Thoracic aorta (tissue), 2 donors: Measurements from ENCODE around the gene PRM3. TPM values are rescaled to one million over a fixed set of nuclear protein-coding genes. Genes with fewer than 3 reads are reported as not detected.

Experiments used
- ATAC-seq: fragments of 150-250 bp; one replicate; pipeline ENCODE4 v1.8.0; 2017; ENCODE audit warnings: low read depth; ENCODE audit not compliant: insufficient number of reproducible peaks, low FRiP score
- DNase-seq: peaks from one replicate; pipeline ENCODE4 v3.0.0-alpha.2; 2020; ENCODE audit warnings: low spot score
- H3K27ac ChIP-seq, 2 donors: fragments of 200-600 bp; sonication (generic); 1 replicate in 1 of 2; 2 replicates in 1 of 2; pipeline ENCODE4 v1.5.1; 2016; ENCODE audit warnings: mild to moderate bottlenecking in 2 of 2, moderate library complexity in 2 of 2
- H3K27me3 ChIP-seq: fragments of 200-600 bp; sonication (generic); replicated peaks from 2 replicates; pipeline ENCODE4 v1.6.0; 2016; ENCODE audit warnings: mild to moderate bottlenecking; ENCODE audit not compliant: insufficient read depth
- H3K36me3 ChIP-seq: fragments of 200-600 bp; sonication (generic); one replicate; pipeline ENCODE4 v1.5.1; 2016
- H3K4me1 ChIP-seq, 2 donors: fragments of 200-600 bp; sonication (generic); 1 replicate in 1 of 2; 2 replicates in 1 of 2; pipeline versions ENCODE4 v1.5.1 to v1.6.0; 2016; ENCODE audit warnings: low read depth in 2 of 2, mild to moderate bottlenecking in 1 of 2; ENCODE audit not compliant: control insufficient read depth in 1 of 2
- H3K4me3 ChIP-seq: fragments of 200-600 bp; sonication (generic); 2 replicates; pipeline ENCODE4 v1.5.1; 2016; ENCODE audit warnings: mild to moderate bottlenecking
- H3K9me3 ChIP-seq: fragments of 200-600 bp; sonication (generic); 2 replicates; pipeline ENCODE4 v1.5.1; 2016
- CTCF ChIP-seq: fragments of 200-600 bp; sonication (generic); IDR thresholded peaks from one replicate; pipeline ENCODE4 v1.5.1; 2019; ENCODE audit warnings: antibody characterized with exemption
- total RNA-seq, 2 donors: library from RNA; depleted of rRNA; stranded (reverse); fragments of >200 nt; gene quantifications; one replicate each; pipeline versions ENCODE4 v1.1.0 to v1.2.3, GENCODE V29; 2016

Gene PRM3
- total RNA-seq, 2 donors from 2014 or later, result not detected

GRCh38 chr16:11224096-11224893 is 49.1 kb downstream of the PRM3 start:
- peak; percentile 13 for DNase-seq
- Histone ChIP-seq H3K4me3 (no peak overlapping the region), H3K9me3 (no peaks in the 10 kb centered on the region), H3K4me1 (peaks cover 0 to 20% of the 10 kb centered on the region in 2 donors), H3K27ac (no peak overlapping the region), H3K36me3 (no peaks in the 10 kb centered on the region), H3K27me3 (no peaks in the 10 kb centered on the region)
- no peak for TF ChIP-seq CTCF
- ATAC-seq, result no peak

Other genes starting within 250 kb of the PRM3 start
- 10 to 100 TPM; 16.9 to 22.6 TPM for gene SOCS1, start 17.4 kb downstream of the PRM3 start, total RNA-seq
- gene TNP2, start 4.3 kb downstream of the PRM3 start, total RNA-seq, result not detected
- not detected for gene PRM2, start 2.9 kb upstream of the PRM3 start, total RNA-seq
- not detected for gene PRM1, start 7.7 kb upstream of the PRM3 start, total RNA-seq
- under 1 TPM in 1 of 2 donors, not detected in 1; 0.49 TPM for gene RMI2, start 71.8 kb upstream of the PRM3 start, total RNA-seq